Measurements from ENCODE around the gene GJD4. TPM values are rescaled to one million over a fixed set of nuclear protein-coding genes. Genes with fewer than 3 reads are reported as not detected.

GJD4 gene
- total and polyA plus RNA-seq, 10 of the 15 experiments (the other 5 are each of a cell fraction or from before 2014, with no cell fraction given): not detected

GRCh38 chr10:35564341-35564968 lies 40.7 kb upstream of the GJD4 start:
- DNase-seq (ENCODE audit: low read depth, low spot score) (no peak), FAIRE-seq (no peak), ATAC-seq (no peak)
- POLR2A ChIA-PET: no interaction called here
- H3K79me2 ChIP-seq (ENCODE audit: control insufficient read depth, insufficient read depth, low read length): no peaks in the 10 kb centered on the region
- 78% methylated on average over 6 of the region's 6 CpGs for WGBS (ENCODE audit: insufficient coverage, insufficient replicate concordance, low lambda C conversion rate, missing lambda C conversion rate)
- H3K9ac ChIP-seq (ENCODE audit: control insufficient read depth, insufficient read depth, low read length): no peak overlapping the region; the same call in 1 of the 2 replicates
- CTCF ChIA-PET: interaction anchor here (0.7 to 6.2 kb wide), 12 partner anchors 9 to 1316 kb away, joined by 3 to 35 read pairs (median 10); no protein-coding TSS in a partner anchor
- H3K4me2 ChIP-seq (ENCODE audit: control insufficient read depth, insufficient read depth): no peak overlapping the region
- H2AFZ ChIP-seq (ENCODE audit: control insufficient read depth, low read depth, low read length): no peak overlapping the region; the same call in none of the 2 replicates
- H3K27me3 ChIP-seq (replicated peaks in 1 of 2; ENCODE audit: control insufficient read depth in 2 of 2, insufficient read depth in 2 of 2, low read length in 1 of 2): no peaks in the 10 kb centered on the region
- RAD21 ChIA-PET (ENCODE audit: unreplicated experiment): interaction anchor here (2.0 to 2.2 kb wide), 2 partner anchors 184 to 325 kb away, joined by 9 to 12 read pairs; no protein-coding TSS in a partner anchor
- SMC1A ChIA-PET (ENCODE audit: uncharacterized antibody, unreplicated experiment): interaction anchor here (0.8 to 3.8 kb wide), 6 partner anchors 18 to 1315 kb away, joined by 3 to 21 read pairs (median 4); no protein-coding TSS in a partner anchor
- H3K4me3 ChIP-seq: no peak overlapping the region
- H3K9me3 ChIP-seq (replicated peaks; ENCODE audit: control insufficient read depth, insufficient read depth, low read length): no peaks in the 10 kb centered on the region
- intact Hi-C loops (cut with micrococcal nuclease; ENCODE audit: unreplicated experiment): loop anchor here (5.0 to 10.0 kb wide), 3 partner anchors 187 to 1318 kb away; partner anchors contain the start of gene CREM
- peaks cover 3% of the 10 kb centered on the region; the same call in 1 of the 2 replicates for H4K20me1 ChIP-seq (ENCODE audit: control insufficient read depth, insufficient read depth)
- no TSS peak for BruUV-seq (replicated peaks)
- peaks cover 8% of the 10 kb centered on the region for H3K4me1 ChIP-seq (ENCODE audit: control insufficient read depth, insufficient read depth, low read length)
- peaks cover 4 to 6% of the 10 kb centered on the region in 2 experiments; a peak in 3 of 4 replicates for H3K36me3 ChIP-seq (ENCODE audit: control insufficient read depth in 2 of 2, insufficient read depth in 2 of 2, low read length in 1 of 2)
- TF ChIP-seq MYC (IDR thresholded peaks at IDR 0.05; ENCODE audit: insufficient read depth, insufficient read length, insufficient replicate concordance, low read length, severe bottlenecking): no peak
- peak; percentile 5 for TF ChIP-seq USF1 (IDR thresholded peaks at IDR 0.05; ENCODE audit: borderline replicate concordance, extremely low read length, insufficient read depth, low read depth, low read length)
- TF ChIP-seq, protein P1, sequence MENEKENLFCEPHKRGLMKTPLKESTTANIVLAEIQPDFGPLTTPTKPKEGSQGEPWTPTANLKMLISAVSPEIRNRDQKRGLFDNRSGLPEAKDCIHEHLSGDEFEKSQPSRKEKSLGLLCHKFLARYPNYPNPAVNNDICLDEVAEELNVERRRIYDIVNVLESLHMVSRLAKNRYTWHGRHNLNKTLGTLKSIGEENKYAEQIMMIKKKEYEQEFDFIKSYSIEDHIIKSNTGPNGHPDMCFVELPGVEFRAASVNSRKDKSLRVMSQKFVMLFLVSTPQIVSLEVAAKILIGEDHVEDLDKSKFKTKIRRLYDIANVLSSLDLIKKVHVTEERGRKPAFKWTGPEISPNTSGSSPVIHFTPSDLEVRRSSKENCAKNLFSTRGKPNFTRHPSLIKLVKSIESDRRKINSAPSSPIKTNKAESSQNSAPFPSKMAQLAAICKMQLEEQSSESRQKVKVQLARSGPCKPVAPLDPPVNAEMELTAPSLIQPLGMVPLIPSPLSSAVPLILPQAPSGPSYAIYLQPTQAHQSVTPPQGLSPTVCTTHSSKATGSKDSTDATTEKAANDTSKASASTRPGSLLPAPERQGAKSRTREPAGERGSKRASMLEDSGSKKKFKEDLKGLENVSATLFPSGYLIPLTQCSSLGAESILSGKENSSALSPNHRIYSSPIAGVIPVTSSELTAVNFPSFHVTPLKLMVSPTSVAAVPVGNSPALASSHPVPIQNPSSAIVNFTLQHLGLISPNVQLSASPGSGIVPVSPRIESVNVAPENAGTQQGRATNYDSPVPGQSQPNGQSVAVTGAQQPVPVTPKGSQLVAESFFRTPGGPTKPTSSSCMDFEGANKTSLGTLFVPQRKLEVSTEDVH (IDR thresholded peaks at IDR 0.05; ENCODE audit: low read depth, partially characterized antibody): no peak
- TF ChIP-seq PAX8 (IDR thresholded peaks at IDR 0.05): no peak
- TF ChIP-seq, protein P2, sequence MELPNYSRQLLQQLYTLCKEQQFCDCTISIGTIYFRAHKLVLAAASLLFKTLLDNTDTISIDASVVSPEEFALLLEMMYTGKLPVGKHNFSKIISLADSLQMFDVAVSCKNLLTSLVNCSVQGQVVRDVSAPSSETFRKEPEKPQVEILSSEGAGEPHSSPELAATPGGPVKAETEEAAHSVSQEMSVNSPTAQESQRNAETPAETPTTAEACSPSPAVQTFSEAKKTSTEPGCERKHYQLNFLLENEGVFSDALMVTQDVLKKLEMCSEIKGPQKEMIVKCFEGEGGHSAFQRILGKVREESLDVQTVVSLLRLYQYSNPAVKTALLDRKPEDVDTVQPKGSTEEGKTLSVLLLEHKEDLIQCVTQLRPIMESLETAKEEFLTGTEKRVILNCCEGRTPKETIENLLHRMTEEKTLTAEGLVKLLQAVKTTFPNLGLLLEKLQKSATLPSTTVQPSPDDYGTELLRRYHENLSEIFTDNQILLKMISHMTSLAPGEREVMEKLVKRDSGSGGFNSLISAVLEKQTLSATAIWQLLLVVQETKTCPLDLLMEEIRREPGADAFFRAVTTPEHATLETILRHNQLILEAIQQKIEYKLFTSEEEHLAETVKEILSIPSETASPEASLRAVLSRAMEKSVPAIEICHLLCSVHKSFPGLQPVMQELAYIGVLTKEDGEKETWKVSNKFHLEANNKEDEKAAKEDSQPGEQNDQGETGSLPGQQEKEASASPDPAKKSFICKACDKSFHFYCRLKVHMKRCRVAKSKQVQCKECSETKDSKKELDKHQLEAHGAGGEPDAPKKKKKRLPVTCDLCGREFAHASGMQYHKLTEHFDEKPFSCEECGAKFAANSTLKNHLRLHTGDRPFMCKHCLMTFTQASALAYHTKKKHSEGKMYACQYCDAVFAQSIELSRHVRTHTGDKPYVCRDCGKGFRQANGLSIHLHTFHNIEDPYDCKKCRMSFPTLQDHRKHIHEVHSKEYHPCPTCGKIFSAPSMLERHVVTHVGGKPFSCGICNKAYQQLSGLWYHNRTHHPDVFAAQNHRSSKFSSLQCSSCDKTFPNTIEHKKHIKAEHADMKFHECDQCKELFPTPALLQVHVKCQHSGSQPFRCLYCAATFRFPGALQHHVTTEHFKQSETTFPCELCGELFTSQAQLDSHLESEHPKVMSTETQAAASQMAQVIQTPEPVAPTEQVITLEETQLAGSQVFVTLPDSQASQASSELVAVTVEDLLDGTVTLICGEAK (IDR thresholded peaks at IDR 0.05; ENCODE audit: borderline replicate concordance): no peak
- H3K27ac ChIP-seq (ENCODE audit: control insufficient read depth, insufficient read depth): peak overlapping the region; percentile 23
- in situ Hi-C loops (cut with MboI): loop anchor here (10.0 kb wide), 1 partner anchor 440 kb away; the partner anchor contains the start of gene CREM
